Fibroblast of skin of back (primary cell): ENCODE measurements around the gene CEP112.
"Not testable (repeated sequence)": the region's sequence is repeated elsewhere in the genome, so short reads cannot be mapped to it uniquely, and the experiment has no call there.

ENCODE experiments used
- DNase-seq: peaks from one replicate; pipeline ENCODE4 v3.0.0-alpha.2; 2013

The CEP112 gene

GRCh38 chr17:66210208-66210574, 18.3 kb upstream of the CEP112 start:
- no peak for DNase-seq

DNA sequence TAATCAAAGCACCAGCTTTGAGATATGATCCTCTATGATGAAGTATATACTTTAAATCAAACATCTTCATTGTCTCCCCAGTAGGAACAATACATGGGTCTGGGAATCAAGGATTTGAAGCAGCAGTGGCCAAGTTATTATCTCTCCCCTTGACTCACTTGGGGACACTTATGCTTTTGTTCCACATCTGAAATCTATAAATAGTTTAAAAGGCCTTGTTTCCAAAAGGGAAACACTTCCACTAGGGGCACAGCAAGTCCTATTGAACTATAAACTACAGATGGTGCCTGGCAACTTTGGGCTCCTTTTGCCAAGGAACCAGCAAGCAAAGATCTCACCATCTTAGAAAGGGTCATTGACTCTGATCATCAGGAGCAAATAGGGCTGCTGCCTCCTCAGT, 16.0 kb upstream of the CEP112 start:
- DNase-seq = no peak

DNA sequence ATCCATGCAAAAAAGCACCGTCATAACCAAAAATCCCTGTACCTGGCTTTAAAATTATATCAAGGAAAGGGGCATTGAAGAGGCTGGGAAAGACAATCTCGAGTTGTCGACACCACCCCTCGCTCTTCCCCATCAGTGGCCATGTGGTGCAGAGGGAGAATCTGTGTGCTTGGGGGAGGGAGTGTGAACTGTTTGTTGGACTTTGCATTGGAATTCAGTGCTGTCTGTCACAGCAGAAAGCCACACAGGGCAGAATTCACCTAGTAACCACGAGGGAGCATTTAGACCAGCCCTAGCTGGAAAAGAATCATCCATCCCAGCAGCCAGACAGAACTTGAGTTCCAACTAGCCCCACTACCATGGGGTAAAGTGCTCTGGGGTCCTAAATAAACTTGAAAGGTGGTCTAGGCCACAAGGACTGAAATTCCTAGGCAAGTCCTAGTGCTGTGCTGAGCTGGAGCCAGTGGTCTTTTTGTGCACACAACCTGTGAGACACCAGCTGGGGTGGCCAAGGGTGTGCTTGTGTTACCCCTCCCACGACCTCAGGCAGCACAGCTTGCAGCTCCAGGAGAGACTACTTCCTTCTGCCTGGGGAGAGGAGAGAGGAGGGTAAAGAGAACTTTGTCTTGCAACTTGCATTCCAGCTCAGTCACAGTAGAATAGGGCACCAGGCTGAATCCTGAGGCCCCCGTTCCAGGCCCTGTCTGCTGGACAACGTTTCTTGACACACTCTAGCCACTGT, 11.5 kb upstream of the CEP112 start:
- DNase-seq = no peak

DNA sequence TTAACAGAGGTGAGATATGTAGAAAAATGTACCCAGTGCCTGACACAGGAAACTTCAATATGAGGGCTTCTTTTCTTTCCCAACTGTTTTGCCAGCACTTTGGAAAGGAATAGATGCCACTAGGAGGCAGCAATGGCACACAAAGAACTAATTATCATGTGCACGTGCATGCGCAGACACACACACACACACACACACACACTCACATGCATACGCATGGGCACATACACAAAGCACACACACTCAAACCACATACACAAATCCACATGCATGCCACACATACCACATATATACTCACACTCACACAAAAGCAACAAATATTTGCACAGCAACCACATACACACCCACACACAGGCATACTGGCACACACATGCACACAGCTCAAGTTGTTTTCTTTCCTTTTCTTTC, 8.8 kb upstream of the CEP112 start:
- peak; percentile 75 for DNase-seq

DNA sequence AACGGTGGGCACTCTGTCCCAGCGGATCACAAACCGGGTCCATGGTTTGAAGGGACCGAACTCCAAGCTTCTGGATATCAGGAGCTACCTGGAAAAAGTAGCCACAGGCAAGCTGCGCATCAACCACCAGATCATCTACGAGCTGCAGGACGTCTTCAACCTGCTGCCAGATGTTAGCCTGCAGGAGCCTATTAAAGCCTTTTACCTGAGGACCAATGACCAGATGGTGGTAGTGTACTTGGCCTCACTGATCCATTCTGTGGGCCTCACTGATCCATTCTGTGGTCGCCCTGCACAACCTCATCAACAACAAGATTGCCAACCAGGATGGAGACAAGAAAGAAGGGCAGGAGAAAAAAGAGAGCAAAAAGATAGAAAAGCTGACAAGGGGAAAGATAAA, 6.3 kb upstream of the CEP112 start:
- no peak for DNase-seq

DNA sequence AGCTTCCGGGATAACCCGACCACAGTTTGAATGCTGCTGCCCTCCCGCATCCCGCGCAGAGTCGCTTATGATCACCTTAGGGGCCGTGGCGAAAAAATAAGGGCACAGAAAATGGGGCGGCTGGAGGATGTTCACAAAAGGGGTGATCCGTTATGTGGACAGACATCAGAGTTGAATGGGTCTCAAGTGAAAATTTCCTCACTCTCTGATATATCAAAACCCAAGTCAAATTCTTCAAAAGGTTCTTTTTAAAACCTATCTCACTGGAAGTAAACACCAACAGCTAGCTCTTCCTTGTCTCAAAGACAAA, 400 bp upstream of the CEP112 start:
- no peak for DNase-seq

DNA sequence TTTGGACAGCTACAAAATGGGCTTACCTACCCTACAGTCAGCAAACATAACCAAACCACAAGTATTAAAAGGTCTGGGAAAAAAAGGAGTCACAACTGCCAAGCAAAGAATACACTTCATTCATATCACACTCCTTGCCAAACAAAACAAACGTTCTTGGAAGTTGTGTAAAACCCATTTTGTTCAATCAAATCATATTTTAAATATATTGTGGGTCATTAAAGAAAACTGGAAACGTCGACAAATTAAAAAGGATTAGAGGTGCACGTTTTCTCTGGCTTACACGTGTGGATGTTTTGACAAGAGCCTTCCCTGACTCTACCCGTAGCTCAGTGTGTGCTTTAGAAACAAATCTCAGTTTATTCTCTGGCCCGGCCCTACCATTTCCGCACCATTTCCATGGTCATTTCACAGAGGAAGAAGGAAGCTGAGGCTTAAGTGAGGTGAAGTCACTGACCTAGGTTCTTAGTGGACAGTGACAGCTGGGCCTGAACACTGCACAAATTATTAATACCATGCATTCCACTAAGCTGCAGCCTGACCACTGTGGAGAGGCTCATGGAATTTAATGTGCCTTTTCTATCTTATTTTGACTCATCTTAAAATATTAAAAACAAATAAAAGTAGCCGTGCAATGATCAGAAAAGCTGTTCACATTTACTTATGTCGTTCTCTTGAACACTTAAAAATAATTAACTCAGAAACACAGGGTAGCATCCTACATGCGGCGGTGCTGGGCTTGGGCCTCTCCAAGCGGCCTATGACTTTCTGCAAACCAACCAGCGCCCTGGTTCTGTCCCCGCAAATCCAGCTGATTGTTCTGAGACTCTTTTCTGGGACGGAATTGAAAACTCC, 968 bp downstream of the CEP112 start:
- peak; percentile 60 for DNase-seq

- no peak for DNase-seq
Measured at GRCh38 chr17:66187718-66188117, 4.2 kb downstream of the CEP112 start.

- DNase-seq = no peak
Measured at GRCh38 chr17:66185862-66186261, 6.1 kb downstream of the CEP112 start.

GRCh38 chr17:66184392-66184791, 7.5 kb downstream of the CEP112 start:
- DNase-seq = no peak

- no peak for DNase-seq
Measured at GRCh38 chr17:66183529-66183928, 8.4 kb downstream of the CEP112 start.

DNA sequence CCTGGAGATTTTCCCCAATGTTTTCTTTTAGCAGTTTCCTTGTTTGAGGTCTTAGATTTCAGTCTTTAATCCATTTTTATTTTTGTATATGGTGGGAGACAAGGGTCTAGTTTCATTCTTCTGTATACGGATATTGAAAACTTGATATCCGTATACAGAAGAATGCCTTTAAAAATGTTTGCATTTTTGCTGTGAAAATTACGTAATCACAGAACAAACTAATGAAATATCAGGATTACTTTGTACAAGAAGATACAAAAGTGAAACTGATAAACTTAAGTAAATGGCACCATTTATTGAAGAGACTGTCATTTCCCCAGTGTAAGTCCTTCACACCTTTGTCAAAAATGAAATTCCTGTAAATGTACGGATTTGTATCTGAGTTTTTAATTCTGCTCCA, 13.3 kb downstream of the CEP112 start:
- DNase-seq = no peak

DNA sequence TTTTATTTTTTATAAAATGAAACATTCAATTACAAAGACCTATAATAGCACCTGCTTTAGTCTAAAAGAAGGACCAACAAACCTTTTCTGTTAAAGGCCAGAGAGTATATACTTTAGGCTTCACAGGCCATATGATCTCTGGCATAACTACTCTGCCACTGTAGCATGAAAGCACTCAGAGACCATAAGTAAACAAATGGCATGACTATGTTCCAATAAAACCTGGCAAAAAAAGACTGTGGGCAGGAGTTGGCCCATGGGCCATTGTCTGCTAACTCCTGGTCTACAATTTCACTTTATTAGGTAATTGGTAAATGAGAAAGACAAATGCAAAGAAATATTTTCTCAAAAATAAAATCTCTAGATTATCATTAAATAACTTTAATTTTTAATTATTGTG, 14.9 kb downstream of the CEP112 start:
- no peak for DNase-seq

GRCh38 chr17:66175892-66176291, 16.0 kb downstream of the CEP112 start:
- peak; percentile 12 for DNase-seq

- DNase-seq = no peak
Measured at GRCh38 chr17:66172691-66173223, 19.2 kb downstream of the CEP112 start.

- DNase-seq = no peak
Measured at GRCh38 chr17:66172144-66172543, 19.8 kb downstream of the CEP112 start.

DNA sequence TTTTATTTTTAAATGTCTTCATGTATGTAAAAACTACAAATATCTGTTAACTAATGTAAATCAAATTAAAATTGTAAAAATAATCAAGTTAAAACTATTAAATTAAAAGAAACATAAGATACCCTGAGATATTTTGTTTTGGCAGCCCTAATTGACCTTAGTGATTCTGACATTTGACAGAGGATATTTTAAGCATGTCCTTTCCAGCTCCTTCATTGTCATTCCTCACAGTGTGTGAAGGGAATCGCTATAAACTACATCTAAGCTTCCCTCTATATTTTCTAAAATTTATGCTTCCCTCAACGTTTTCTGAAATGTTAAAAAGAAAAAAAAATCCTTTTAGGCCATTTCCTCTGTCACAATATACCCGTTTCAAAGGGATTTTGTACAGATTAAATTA, 20.2 kb downstream of the CEP112 start:
- DNase-seq = no peak

DNA sequence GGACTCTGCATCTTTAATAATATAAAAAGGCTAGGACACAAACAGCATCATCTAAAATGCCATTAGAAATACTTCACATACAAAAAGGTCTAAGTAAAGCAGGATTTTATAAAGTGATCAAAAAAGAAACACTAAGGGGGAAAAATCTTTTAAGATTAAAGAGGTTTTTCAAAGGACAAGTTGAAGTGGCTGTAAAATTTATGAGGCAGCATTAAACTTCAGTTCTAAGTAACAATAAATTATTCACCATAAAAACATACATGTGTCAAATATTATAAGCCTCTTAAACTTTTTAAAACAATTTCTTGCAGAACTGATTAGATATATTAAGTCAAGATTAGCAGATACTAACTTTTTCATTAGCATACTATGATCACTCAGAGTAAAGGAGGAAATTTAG, 20.8 kb downstream of the CEP112 start:
- no peak for DNase-seq

- DNase-seq = no peak
Measured at GRCh38 chr17:66169839-66170238, 22.1 kb downstream of the CEP112 start.

DNA sequence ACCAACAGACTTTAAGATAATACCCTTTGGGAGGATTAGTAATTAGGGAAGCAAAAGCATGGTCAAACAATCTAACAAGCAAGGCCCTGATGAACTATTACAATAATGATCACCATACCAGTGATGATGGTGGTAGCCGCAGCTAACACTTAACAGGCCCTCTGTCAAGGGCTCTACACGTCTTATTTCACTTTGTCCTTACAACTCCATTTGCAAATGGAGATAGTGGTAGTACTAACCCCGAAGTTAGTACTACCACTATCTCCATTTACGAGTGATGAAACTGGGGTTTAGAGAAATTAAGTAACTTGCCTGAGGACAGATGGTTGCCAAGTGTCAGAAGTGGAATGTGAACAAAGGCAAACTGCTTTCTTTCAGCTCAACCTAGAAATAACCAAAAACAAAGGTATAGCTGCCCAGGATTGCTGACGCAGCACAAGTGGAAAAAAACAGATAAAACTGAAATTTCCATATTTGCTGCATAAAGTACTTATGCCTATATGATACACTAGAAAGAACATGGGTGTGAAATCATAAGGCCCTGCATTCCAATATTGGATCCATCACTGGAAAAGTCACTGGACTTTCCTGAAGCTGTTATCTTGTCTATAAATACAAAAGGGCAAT, 24.6 kb downstream of the CEP112 start:
- DNase-seq = no peak

- DNase-seq = peak; percentile 70
Measured at GRCh38 chr17:66165537-66166123, 26.3 kb downstream of the CEP112 start.

DNA sequence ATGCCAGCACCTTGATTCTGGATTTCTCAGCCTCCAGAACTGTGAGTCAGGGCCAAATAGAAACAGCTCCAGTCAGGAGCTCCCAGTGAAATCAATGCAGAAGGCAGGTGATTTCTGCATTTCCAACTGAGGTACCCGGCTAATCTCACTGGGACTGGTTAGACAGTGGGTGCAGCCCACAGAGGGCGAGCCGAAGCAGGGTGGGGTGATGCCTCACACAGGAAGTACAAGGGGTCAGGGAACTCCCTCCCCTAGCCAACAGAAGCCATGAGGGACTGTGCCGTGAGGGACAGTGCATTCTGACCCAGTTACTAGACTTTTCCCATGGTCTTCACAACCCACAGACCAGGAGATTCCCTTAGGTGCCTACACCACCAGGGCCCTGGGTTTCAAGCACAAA, 36.9 kb downstream of the CEP112 start:
- DNase-seq = not testable (repeated sequence)

- peak; percentile 40 for DNase-seq
Measured at GRCh38 chr17:66152756-66153155, 39.2 kb downstream of the CEP112 start.
